ENCODE measurements around the gene FAM222B.

The FAM222B gene

DNA sequence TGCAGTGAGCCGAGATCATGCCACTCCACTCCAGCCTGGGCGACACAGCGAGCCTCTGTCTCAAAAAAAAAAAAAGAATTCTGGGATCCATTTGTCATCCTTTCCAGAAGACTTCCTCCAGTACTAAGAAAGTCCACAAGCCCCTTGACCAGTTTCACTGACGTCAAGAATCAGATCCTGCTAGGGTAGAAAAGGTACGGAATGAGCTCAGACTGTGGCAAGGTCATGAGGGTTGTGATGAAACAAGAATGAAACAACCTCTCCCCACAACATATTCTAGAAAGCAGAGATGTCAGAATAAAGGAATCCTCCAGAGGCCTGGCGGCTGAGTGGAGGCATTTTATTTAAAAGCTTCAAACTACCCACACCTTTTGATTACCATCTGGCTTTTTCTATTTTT, 68.9 kb downstream of the FAM222B start:
- ATAC-seq (no peak), DNase-seq (no peak)

DNA sequence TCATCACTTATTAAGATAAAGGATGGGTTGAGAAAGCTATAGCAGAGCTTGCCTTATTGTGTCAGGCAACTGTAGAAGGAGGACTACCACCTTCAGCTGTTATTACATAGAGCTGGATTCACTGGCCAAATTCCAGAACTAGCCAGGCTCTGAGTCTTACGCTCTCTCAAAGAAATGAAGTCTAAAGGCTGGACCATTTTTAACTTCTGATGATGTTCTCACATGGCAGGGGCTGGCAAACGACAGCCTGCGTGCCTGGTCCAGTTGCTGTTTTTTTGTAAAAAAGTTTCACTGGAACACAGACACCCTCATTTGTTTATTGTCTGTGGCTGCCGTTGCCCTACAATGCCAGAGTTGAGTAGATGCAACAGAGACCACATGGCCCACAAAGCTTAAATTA, 77.6 kb downstream of the FAM222B start:
- no peak for ATAC-seq

DNA sequence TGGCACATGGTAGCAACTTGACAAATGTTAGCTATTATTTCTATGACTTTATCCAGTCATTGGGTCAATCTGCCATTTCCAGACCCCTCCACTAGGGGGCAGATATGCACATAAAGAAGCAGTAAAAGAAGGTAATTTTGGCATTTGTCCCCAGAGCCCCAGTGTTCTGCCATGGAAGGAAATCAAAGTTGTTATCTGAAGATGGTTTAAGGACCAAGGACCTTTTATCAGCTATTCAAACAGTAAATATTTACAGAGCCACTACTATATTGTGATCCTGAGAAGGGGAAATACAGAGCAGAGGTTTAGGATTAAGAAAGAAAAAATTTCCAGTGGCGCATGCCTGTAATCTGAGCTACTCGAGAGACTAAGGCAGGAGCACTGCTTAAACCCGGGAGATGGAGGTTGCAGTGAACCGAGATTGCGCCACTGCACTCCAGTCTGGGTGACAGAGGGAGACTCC, 78.8 kb downstream of the FAM222B start:
- ATAC-seq = peak; percentile 56
- peak; percentile 83 for DNase-seq

More for the DNA sequence above, 77.6 kb downstream of the FAM222B start:
- DNase-seq = no peak

DNA sequence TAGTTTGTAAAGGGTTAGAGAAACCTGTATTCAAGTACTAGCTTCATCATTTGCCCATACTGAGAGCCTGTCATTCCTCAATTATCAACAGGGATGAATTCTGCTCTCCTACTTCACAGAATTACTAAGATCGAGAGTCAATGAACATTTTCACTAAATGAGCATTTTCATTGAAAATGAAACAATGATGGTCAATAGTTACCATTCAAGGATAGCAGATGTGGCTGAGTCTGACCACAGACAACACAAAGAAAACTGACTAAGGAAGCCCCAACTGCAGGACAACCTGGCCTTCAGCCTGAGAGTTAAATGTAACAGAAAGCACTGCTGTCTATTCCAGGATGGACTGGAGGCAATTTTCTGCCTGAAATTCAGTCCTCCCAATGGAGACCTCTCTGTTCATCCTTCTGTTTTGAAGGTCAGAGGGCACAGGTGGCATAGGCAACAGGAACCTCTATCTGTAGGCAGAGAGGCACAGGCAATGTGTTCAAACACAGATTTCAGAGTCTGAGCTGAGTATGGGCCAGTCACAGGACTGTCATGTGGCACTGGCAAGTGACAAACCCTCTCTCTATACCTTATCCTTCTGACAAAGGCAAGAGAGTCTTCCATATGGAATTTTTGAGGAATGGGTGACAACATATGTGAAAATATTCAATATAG, 79.3 kb downstream of the FAM222B start:
- ATAC-seq = peak; percentile 54
- DNase-seq = no peak

DNA sequence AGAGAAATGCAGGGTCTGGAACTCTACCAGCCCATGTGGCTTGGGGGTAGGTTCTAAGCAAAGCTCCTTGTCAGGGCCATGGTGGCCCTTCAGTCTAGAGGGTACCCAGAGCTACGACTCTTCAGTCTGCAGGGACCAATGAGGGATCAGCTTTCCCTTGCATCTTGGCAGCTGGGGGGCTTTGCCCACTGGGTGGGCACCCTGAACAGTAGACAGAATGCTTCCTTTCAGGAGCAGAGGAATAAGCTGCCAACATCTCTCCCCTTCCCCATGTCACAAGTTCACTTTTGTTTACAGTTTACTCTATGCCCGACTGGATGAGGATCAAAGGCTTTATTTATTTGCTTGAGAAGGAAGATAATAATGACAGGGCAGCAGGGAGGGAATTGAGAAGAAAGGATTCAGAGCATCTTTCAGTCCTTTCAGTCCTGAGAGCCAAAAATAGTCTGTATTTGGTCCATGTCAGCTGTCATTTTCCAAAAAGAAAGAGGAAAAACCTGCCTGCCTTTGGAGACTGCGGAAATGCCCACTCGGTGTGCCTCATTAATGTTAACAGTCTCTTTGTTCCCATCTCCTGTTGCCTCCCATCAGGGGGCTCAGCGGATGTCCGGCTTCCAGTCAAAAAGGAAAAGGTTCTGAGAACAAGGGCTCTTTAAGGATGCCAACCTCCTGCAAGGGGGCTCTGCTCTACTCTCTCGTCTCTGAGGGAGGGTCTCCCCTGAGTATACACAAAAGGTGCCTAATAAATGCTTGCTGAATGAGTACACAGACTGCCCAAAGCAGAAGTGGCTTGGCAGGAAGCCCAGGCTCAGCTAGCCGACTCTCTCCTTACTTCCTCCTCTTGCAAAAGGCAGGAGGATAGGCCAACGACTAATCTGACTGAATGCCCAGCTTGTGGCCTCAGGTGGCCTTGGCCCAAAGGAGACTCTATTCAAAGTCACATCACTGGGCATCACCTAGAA, 81.7 kb downstream of the FAM222B start:
- ATAC-seq = no peak

DNA sequence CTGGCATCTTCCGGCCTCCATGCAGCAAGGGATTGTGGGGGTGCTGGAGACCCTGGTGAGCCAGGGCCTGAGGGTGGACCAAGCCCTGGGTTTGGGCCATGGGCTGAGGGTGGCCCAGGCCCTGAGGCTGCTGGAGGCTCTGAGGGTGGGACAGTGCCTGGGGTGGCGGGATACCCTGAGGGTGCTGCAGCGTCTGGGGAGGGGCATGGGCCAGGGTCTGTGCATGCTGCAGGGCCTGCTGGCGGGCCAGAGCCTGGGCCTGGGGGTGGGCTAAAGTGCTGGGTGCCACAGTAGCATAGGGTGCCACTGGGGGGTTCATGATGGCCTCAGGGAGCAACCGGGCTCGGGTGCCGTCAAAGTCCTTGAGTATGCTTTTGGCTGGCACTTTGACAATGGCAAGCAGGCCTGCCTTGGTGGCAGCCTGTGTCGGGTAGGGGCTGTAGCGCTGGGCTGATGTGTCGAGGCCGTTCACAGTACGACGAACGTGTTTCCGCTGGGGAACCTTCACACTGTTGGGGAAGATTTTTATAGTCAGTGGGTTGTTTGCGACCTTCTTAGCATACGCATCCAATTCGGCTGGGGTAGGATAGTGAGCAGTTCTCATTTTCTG, 83.2 kb downstream of the FAM222B start:
- ATAC-seq = no peak
- no peak for DNase-seq

More for the DNA sequence above, 81.7 kb downstream of the FAM222B start:
- DNase-seq = no peak

DNA sequence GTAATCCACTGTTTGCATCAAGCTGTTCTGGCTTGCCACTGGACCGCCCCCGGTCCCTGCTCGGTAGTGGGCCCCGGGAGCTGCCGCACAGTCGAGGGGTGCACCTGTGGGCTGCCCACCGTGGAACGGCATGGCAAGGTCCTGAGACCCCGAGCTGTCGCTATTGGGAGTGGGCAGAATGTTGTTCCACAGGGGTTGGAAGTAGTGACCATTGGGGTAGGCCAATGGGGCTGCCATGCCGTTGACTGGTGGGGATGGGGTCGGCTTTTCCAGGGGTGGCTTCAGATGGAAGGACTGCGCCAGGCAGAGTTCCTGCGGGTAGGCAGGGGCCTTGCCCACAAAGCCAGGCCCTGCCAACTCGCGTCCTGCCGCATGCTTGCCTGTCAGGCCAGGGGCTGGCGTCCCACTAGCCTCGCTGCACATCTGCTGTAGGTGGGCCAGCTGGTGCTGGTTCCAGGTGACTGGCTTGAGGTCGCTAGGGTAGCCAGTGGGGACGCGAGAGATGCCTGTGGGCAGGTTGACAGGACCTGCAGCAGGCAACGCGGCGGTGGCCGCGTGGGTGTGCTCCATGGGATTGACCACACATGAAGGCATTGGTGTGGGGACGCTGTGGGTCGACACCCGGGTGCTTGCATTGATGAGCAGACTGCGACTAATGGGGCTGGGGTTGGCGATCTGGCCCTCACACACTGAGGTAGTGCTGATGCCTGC, 84.0 kb downstream of the FAM222B start:
- ATAC-seq (peak; percentile 9), DNase-seq (no peak)

DNA sequence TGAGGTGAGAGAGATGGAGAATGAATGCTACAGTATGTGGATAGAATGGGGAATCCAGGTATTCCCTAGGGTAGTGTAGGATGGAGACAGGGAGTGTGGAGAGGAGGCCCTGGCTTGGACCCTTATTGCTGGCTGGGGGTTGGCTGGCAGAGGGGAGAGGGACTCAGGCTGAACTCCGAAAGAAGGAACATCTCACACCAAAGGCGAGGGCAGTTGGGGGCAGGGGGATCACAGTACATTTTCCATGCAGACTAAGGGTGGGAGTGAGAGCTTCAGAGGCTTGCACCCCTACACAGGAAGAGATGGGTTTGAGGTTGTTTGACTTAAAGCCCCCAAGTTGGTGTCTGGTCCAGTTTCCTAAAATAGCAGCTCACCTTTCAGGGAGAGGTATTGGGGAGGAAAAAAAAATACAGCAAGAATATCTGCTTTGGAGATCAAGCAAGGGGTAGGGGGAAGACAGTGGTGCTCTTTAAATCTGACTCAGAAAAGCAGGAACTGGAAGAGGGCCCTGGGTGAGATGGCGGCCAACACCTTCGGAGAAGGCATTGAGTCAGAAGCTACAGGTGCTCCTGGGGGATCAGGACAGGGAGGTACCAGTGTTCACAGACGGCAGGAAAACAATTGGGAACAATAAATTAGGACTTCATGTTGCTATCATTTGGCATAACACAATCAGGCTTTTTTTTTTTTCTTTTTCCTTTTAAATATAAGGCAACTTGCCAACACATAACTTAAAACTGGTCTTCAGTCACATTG, 86.4 kb downstream of the FAM222B start:
- no peak for DNase-seq

DNA sequence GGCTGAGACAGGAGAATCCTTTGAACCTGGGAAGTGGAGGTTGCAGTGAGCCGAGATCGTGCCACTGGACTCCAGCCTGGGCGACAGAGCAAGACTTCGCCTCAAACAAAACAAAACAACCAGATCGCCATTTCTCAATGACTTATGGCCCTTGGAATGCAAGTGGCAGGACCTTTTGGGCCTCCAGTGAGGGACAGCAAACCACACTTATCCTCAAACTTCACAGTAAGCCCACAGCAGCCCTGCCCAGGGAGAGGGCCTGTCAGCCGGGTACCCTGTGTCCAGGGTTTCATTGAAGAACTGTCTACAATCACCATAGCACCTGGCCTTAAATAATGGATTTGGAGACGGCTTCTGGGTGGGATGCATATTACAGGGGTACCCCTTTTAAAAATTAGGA, 87.1 kb downstream of the FAM222B start:
- DNase-seq (no peak), ATAC-seq (no peak)

More for the DNA sequence above, 86.4 kb downstream of the FAM222B start:
- no peak for ATAC-seq

DNA sequence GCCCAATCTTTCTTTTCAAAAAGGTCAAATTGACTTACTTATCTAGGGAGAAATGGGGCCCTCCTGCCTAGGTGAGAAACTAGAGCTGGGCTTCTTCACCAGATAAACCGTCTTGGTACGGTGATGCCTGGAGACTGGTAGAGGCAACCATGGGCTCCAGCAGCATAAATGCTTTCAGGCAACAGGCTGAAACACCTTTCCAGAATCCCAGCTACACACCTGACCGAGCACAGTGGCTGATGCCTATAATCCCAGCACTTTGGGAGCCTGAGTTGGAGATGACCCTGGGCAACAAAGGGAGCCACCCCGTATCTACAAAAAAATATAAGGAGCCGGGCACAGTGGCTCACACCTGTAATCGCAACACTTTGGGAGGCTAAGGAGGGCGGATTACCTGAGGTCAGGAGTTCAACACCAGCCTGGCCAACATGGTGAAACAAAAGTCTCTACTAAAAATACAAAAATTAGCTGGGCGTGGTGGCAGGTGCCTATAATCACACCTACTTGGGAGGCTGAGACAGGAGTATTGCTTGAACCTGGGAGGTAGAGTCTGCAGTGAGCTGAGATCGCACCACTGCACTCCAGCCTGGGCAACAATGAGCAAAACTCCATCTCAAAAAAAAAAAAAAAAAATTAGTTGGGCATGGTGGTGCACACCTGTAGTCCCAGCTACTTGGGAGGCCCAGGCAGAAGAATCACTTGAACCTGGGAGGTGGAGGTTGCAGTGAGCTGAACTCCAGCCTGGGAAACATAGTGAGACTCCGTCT, 90.8 kb downstream of the FAM222B start:
- ATAC-seq (no peak), DNase-seq (no peak)

DNA sequence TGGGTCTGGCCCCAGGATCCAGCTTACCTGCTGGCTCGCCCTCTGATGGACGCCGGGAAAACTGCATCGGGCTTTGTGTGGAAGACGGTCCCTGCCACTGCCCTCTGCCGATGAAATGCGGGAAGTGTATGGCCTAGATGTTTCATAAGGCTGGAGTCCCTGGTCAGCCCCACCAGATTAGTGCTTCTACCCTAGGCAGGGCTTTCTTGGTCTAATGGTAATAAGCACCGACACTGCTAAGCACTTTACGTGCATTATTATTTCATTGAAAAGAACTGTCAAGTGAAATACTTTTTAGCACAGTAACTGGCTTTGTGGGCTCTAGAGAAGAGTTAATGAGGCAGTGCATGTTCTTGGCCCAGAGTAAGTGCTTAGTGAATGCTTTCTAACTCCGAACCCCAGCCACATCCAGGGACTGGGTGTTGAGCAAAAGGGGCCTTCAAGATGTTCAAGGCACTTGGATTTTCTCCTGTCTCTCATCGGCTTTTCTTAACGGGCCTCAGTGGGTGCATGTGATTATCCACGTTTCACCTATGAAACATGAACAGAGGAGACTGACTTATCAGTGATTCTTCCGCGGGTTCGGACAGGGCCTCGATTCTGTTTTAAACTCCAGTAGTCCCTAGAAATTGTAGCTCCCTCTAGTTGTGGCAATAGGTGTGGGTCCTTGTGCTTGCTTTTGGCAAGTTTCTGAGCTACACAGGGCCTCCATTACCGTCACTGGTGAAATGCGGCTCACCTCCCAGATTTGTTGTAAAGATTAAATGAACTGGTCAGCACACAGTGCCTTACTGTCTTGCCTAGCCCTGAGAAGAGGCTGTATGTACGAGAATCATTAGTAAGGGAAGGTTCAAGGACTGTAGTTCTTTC, 92.2 kb downstream of the FAM222B start:
- ATAC-seq = peak; percentile 86
- DNase-seq = peak; percentile 93

DNA sequence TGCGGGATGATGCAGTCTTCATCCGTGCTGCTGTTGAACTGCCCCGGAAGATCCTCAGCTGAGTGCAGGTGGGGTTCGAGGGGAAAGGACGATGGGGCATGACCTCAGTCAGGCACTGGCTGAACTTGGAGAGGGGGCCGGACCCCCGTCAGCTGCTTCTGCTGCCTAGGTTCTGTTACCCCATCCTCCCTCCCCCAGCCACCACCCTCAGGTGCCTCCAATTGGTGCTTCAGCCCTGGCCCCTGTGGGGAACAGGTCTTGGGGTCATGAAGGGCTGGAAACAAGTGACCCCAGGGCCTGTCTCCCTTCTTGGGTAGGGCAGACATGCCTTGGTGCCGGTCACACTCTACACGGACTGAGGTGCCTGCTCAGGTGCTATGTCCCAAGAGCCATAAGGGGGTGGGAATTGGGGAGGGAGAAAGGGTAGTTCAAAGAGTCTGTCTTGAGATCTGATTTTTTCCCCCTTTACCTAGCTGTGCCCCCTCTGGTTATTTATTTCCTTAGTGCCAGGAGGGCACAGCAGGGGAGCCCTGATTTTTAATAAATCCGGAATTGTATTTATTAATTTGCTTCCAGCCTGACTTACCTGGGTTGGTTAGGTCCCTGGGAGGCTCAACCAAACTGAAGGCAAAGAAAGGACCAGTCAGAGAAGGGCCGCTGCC, 92.9 kb downstream of the FAM222B start:
- ATAC-seq = peak; percentile 1
- DNase-seq = no peak

DNA sequence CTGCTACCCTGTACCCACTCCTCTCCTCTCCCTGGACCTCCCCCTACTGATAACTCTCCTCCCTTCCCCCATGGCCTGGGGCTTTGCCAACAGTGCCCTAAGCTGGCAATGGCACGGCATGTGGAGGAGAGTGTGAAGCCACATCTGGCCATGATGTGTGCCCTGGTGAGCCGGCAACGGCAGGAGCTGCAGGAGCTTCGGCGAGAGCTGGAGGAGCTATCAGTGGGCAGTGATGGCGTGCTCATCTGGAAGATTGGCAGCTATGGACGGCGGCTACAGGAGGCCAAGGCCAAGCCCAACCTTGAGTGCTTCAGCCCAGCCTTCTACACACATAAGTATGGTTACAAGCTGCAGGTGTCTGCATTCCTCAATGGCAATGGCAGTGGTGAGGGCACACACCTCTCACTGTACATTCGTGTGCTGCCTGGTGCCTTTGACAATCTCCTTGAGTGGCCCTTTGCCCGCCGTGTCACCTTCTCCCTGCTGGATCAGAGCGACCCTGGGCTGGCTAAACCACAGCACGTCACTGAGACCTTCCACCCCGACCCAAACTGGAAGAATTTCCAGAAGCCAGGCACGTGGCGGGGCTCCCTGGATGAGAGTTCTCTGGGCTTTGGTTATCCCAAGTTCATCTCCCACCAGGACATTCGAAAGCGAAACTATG, 93.6 kb downstream of the FAM222B start:
- no peak for ATAC-seq
- DNase-seq = peak; percentile 7

DNA sequence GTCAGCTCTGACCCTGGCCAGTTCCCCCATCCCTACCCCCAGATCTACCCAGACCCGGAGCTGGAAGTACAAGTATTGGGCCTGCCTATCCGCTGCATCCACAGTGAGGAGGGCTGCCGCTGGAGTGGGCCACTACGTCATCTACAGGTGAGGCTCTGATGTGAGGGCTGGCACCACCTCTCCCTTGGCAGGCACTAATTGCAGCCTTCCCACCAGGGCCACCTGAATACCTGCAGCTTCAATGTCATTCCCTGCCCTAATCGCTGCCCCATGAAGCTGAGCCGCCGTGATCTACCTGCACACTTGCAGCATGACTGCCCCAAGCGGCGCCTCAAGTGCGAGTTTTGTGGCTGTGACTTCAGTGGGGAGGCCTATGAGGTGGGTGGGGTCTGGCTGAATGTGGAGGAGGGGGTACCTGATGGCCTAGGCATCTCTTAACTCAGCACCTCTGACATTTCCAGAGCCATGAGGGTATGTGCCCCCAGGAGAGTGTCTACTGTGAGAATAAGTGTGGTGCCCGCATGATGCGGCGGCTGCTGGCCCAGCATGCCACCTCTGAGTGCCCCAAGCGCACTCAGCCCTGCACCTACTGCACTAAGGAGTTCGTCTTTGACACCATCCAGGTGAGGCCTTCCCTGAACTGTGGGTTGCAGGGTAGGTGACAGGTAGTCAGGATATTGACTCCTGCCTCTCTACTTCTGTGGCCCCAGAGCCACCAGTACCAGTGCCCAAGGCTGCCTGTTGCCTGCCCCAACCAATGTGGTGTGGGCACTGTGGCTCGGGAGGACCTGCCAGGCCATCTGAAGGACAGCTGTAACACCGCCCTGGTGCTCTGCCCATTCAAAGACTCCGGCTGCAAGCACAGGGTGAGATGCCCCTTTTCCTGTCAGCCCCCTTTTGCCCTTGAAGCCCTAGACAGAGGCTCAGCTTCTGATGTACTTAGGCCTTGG, 94.5 kb downstream of the FAM222B start:
- DNase-seq = peak; percentile 3

DNA sequence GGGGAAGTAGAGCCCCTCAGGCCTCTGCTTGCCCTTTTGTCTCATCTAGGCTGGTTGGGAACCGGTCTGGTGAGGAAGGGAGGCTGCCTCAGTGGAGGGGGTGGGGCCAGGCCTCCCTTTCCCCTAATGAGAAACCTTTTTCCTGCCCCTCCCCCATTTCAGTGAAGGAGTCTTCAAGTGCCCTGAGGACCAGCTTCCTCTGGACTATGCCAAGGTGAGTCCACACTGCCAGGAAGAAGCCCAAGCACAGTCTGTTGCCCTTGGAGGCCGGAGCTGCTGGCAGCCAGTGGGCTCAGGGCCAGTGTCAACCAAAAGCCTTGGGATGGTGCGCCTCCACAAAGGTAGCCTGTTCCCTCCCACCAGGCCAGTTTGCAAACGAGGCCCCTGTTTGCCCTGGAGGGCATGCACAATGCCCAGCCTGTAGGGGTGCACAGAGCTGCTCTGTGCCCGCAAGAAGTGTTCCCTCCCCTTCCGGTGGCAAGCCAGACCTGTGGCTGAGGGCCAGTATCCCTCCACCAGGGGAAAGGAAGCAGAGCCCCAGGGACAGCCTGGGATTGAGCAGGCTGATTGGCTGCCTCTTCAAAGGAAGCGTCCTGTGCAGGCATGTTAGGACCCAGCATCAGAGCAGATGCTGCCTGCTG, 95.4 kb downstream of the FAM222B start:
- ATAC-seq (no peak), DNase-seq (peak; percentile 6)

More for the DNA sequence above, 94.5 kb downstream of the FAM222B start:
- ATAC-seq = no peak

DNA sequence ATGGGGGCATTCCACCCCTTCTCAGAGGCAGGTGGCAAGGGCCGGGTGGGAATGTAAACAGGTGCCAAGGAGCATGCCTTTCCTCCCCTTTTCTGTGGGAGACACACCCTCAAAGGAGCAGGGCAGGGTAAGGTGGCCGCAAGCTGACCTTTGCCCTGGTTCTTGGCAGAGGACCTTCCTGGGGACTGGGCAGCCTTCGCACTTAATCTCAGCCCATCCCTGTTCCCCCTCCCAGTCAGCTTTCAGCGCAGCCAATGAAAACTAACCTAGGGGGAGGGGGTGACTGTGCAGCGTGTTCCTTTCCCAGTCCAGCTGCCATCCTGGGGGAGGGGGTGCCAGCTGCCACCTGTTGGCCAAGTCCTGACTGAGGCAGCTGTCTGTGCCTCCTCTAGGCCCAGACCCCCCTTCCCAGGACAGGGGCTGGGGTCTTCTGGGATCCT, 96.0 kb downstream of the FAM222B start:
- ATAC-seq (no peak), DNase-seq (peak; percentile 3)
